Body of pancreas (tissue), 4 donors: ENCODE data around the gene CEACAM19.

Experiments used
- CTCF ChIP-seq, 7 experiments: fragments of 450-650 bp in 4 of 7; fragments of 200-600 bp in 3 of 7; sonication (generic) in 3 of 7; IDR thresholded peaks; one replicate each; pipeline ENCODE4 v1.5.1; 2016 to 2019; ENCODE audit warnings: antibody characterized with exemption in 7 of 7
- POLR2A ChIP-seq, 3 donors: fragments of 450-650 bp; IDR thresholded peaks; one replicate each; pipeline ENCODE4 v1.6.1; 2016; ENCODE audit warnings: antibody characterized with exemption in 3 of 3, mild to moderate bottlenecking in 2 of 3

- TF ChIP-seq CTCF (IDR thresholded peaks at IDR 0.05) (no peak), POLR2A (IDR thresholded peaks at IDR 0.05) (no peak)
These were observed 15.6 kb downstream of the CEACAM19 start for GRCh38 chr19:44686896-44687295.
